Measurements from ENCODE around the gene FRRS1L.

FRRS1L gene, protein sequence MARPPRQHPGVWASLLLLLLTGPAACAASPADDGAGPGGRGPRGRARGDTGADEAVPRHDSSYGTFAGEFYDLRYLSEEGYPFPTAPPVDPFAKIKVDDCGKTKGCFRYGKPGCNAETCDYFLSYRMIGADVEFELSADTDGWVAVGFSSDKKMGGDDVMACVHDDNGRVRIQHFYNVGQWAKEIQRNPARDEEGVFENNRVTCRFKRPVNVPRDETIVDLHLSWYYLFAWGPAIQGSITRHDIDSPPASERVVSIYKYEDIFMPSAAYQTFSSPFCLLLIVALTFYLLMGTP

GRCh38 chr9:109166771-109167601 is at the start of gene FRRS1L:
TSS of gene FRRS1L (minus strand) at chr9:109167249. CDS start at chr9:109167138, 111 bp downstream.
- no peak for DNase-seq

GRCh38 chr9:109214414-109214813 is 47.4 kb upstream of the FRRS1L start:
- DNase-seq = no peak

GRCh38 chr9:109213285-109214121 is 46.5 kb upstream of the FRRS1L start:
- no peak for DNase-seq

GRCh38 chr9:109212768-109213167 is 45.7 kb upstream of the FRRS1L start:
- no peak for DNase-seq

- DNase-seq = no peak
These were observed 39.6 kb upstream of the FRRS1L start for GRCh38 chr9:109206670-109207069.

GRCh38 chr9:109205526-109205925 is 38.5 kb upstream of the FRRS1L start:
- DNase-seq = no peak

- DNase-seq = no peak
These were observed 36.8 kb upstream of the FRRS1L start for GRCh38 chr9:109203761-109204360.

DNA sequence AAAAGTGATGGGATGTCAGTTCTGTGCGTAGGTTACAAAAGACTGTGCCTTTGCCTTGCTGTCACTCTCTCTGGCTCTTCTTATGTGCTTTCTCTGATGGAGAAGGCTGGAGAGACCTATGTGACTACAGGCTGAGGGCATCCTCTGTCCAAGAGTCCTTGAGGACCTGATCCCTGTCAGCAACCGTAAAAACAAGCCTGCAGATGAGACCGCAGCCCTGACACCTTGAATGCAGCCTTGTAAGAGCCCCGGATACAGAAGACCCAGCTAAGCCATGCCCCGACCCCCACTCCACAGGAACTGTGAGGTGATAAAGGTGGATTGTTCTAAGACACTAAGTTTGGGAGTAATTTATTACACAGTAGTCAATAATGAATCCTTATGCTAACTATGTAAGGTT is 32.6 kb upstream of the FRRS1L start:
- no peak for DNase-seq

GRCh38 chr9:109198736-109199382 is 31.8 kb upstream of the FRRS1L start:
- DNase-seq = no peak

GRCh38 chr9:109193974-109194556 is 27.0 kb upstream of the FRRS1L start:
- DNase-seq = no peak

GRCh38 chr9:109192732-109193361 is 25.8 kb upstream of the FRRS1L start:
- DNase-seq = no peak

DNA sequence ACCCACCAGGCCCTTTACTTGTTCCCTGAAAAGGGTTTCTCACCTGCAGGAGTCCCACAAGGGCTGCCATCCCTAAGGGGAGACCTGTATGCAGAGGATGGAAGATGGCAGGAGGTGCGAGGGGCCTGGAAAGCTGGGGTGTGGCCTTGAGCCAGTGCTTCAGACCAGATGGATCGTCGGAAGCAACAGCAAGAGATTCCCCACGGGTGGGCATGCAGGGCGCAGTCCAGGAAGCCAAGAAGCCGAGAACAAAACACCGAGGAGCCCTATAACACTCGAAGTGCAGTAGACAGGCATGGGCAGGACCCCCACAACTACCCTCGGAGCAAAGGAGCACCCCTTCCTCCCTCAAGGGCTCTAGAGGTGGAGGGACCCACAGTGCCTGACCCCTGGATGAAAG is 24.7 kb upstream of the FRRS1L start:
- DNase-seq = no peak

GRCh38 chr9:109190151-109190550 is 23.1 kb upstream of the FRRS1L start:
- DNase-seq = no peak

DNA sequence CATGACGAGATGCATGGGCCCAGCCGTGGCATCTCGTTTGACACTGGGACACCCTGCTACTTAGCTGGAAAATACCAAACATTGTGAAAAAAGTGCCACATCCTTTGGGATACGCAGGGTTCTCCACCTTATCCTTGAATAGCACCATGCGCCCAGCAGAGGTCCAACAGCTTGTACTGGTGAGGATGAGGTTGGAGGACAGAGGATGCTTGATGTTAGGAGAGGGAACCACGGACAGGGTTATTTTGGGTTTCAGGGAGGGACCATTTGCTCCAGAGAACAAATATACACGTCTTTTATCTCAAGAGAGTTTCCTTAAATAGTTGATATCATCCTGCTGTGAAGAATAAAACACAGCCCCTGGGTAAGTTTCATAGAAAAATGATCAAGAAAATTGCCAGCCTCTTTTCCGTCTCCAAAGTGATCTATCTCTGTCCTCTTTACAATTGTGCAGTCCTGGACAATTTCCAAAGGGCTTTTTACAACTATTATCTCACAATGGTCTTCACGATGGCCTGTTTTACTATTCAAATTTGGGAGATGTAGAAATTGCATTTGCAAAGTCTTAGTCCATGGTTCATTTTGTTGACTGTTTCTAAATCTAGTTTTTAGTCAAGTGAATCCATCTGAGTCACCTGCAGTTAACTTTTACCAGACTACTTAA is 19.9 kb upstream of the FRRS1L start:
- no peak for DNase-seq

DNA sequence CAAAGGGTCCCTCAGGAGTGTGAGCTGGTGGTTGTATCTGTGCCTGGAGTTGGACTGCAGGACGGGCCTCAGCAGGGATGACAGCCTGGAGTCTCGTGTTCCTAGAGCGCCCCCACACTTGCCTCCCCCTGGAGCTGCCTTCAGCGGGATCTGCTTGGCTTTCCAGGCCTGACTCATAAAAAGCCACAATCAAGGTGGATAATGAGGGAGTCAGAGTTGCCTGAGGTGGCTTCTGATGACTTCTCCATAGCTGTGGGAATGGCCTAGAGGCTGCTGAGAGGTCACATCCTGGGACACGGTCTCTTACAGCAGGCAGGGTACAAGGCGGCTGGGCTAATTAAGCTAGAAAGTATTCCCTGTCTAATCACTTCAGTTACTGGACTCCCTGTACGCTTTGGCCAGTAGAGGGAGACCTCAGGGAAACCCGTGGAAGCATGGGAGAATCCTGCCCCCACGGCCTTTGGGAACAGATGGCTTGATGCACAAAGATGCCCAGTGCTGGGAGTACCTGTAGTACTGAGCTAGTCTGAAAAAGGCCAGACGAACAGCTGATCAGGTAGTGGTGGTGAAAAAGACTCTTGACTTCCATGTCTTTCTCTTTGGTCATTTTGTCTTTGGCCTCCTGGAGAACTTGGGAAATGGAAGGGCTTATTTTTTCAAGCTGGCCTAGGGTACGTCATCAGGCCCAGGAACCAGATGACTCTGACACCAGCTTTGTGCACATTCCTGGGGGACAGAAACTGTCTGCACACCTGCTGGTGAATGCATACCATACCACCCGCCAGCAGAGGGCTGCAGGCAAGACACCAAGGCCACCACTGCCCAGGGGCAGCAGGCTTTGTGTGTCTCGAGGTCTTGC is 16.1 kb upstream of the FRRS1L start:
- no peak for DNase-seq

- DNase-seq = no peak
These were observed 15.5 kb upstream of the FRRS1L start for GRCh38 chr9:109182550-109182939.

DNA sequence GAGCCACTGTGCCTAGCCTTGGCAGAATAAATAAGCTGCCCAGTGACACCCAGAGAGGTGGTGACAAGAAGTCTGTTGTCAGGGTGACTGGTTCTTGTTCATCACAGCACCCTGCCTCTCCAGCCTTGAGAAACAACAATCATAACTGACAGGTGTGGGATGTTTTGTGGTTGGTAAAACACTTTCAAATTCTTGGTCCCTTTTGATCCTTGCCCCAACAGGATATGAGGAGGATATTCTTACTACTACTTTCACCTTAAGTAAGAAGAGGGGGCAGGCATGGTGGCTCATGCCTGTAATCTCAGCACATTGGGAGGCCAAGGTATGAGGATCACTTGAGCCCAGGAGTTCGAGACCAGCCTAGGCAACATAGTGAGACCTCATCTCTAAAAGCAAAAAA is 14.2 kb upstream of the FRRS1L start:
- no peak for DNase-seq

DNA sequence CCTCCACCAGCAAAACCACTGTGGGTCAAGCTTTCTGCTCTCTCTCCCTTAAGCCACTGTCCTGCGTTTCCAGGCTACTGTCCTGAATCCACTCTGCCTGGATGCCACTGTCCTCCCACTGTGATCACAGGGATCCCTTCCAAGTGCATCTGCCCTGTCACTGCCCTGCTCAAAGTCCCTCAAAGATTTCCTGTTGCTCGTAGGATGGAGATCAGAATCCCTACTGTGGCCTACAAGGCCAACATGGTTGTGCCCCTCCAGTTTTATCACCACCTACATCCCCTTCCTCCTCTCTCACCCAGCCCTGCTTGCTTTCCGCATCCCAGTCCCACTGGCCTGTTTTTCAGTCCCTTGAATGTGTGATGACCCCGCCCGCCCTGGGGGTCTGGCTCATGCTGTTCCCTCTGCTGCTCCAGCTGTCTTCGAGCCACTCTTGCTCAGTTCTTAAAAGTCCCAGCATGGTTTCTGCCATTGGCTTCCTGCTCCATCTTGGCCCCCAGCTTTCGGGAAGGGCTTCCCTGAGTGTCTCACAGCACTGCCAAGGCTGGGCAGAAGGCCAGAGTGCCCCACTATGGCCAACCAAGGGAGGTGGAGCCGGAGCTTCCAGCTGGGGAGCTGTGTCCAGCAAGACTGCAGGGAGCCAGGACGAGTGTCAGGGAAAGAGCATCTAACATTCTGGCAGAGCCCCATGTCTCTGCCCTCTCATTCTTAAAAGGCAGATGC is 12.9 kb upstream of the FRRS1L start:
- no peak for DNase-seq

- DNase-seq = no peak
These were observed 9.9 kb upstream of the FRRS1L start for GRCh38 chr9:109176963-109177362.

Data from activated CD4-positive, alpha-beta T cell treated with anti-CD3 and anti-CD28 coated beads, Interleukin-2, amount 50 U/mL, for 4 hours (primary cell).